GM21786 (cell line): ENCODE measurements around the gene CD19.
"Not testable (repeated sequence)": the region's sequence is repeated elsewhere in the genome, so short reads cannot be mapped to it uniquely, and the experiment has no call there.

Experiments
- ATAC-seq: cut with Tn5 transposase; IDR thresholded peaks from one replicate; pipeline ENCODE4 v1.9.1; 2021; ENCODE audit not compliant: unreplicated experiment

Gene CD19

GRCh38 chr16:28935924-28936783 lies 4.4 kb downstream of the CD19 start:
- peak; percentile 55 for ATAC-seq

DNA sequence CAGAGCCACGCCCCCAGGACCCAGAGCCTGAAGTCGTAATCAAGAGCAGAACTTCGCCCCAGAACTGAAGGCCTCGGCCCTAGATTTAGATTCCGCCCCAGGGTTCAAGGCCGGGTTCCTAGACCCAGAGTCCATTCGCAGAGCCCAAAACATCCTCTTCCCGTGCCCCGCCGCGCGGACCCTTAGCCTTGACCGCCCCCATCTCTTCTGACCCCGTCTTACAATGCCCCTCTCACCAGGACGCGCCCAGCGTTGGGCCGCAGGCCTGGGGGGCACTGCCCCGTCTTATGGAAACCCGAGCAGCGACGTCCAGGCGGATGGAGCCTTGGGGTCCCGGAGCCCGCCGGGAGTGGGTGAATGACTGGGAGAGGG lies 5.0 kb downstream of the CD19 start:
- no peak for ATAC-seq

DNA sequence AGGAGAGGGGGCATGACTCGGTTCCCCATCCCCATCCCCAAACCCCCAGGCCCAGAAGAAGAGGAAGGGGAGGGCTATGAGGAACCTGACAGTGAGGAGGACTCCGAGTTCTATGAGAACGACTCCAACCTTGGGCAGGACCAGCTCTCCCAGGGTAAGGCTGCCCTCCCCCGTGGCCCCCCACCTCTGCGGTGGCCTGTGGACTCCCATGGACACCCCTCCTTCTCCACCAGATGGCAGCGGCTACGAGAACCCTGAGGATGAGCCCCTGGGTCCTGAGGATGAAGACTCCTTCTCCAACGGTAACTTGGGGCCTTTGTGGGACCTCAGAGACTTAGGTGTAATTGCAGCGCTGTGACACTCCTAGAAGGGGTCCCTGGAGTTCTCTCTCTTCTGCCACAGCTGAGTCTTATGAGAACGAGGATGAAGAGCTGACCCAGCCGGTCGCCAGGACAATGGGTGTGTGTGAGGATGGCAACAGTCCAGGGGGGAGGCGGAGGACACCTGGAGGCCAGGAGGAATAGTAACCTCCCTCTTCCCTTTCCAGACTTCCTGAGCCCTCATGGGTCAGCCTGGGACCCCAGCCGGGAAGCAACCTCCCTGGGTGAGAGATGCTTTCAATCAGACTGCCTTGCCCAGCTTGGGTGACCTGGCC lies 5.6 kb downstream of the CD19 start:
- no peak for ATAC-seq

DNA sequence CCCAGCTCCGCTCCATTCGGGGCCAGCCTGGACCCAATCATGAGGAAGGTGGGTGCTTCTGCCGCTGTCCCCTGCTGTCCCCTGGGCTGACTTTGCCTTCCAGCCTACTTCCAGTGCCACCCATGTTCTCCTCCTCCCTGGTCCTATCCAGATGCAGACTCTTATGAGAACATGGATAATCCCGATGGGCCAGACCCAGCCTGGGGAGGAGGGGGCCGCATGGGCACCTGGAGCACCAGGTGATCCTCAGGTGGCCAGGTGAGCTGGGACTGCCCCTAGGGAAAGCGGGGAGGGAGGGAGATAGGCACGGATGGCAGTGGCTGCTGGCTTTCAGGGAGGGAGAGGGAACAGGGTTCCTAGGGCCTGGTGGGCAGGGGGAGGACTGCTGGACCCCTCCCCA lies 7.0 kb downstream of the CD19 start:
- ATAC-seq = no peak

GRCh38 chr16:28939825-28940224 lies 8.1 kb downstream of the CD19 start:
- not testable (repeated sequence) for ATAC-seq

DNA sequence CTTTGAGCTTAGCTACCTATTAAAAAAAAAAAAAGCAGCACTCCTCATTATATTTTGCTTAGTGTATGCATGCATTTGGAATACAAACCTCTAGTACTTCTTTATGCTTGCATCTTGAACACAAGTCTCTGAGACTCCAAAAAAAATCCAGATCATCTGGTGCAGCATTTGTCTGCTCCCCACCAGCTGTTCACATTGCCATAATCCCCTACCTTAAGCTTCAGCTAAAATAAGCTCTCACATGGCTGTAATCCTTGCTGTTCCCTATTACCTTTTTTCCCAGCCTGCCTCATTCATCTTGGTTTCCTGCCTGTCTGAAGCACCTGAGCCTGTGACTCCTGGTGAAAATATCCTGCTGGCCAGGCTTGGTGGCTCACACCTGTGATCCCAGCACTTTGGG lies 11.5 kb downstream of the CD19 start:
- ATAC-seq = no peak

GRCh38 chr16:28946681-28947080 lies 14.9 kb downstream of the CD19 start:
- ATAC-seq = no peak

DNA sequence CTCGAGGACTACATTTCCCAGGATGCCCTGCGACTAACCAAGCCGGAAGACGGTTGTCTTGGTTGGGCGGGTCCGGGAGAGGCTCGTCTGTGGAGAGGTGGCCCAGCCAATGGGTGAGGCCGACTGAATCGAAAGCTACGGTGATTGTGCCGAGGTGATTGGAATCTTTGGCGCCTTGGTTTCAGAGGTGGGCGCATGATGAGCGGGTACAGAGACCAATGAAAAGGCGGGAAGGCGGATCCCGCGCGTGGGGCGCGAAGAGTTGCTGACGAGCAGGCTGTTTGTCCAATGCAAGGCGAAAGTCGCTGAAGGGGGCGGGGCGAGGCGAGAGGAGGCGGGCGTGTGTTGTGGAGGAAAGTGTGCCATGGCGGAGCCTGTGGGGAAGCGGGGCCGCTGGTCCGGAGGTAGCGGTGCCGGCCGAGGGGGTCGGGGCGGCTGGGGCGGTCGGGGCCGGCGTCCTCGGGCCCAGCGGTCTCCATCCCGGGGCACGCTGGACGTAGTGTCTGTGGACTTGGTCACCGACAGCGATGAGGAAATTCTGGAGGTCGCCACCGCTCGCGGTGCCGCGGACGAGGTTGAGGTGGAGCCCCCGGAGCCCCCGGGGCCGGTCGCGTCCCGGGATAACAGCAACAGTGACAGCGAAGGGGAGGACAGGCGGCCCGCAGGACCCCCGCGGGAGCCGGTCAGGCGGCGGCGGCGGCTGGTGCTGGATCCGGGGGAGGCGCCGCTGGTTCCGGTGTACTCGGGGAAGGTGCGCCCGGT lies 19.1 kb downstream of the CD19 start, which contains the start of gene NFATC2IP:
Gene NFATC2IP (plus strand): TSS at position 290 of the 762 bp plus-strand sequence. CDS start 75 bp downstream, at position 365.
- ATAC-seq = peak; percentile 91

- ATAC-seq = no peak
Observed at GRCh38 chr16:28951410-28951943, 19.7 kb downstream of the CD19 start.

DNA sequence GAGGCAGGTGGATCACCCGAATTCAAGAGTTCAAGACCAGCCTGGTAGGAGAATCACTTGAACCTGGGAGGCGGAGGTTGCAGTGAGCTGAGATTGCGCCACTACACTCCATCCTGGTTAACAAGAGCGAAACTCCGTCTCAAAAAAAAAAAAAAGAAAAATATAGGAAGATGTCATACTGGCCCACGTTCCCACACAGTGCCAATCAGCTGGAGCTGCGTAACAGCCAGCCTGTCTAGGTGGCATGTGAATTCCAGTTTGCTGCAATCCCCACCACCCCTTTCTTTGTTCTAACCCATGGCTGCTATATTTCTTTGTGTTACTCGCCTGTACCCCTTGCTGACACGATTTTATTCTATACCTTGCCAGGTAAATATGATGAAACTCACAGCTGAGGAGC lies 26.4 kb downstream of the CD19 start:
- ATAC-seq = no peak

GRCh38 chr16:28958836-28959235 lies 27.1 kb downstream of the CD19 start:
- ATAC-seq = no peak

DNA sequence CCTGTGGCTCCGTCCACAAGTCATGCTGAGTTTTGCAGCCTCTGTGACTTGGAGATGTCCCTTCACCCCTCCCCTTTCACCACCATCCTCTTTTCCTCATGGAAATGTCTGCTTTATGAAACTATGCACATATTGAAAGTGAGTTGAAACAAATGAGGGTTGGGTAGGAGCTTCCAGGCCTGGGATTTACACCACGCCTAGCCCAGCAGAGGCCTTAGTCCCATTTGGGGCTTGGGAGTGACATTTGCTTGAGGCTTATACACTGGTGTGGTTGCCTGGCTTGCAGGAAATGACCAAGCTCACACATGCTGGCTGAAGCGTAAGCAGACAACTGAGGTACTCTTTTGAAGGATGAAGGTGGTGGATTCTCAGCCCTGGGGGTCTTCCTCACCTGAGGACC lies 32.3 kb downstream of the CD19 start:
- ATAC-seq = no peak

DNA sequence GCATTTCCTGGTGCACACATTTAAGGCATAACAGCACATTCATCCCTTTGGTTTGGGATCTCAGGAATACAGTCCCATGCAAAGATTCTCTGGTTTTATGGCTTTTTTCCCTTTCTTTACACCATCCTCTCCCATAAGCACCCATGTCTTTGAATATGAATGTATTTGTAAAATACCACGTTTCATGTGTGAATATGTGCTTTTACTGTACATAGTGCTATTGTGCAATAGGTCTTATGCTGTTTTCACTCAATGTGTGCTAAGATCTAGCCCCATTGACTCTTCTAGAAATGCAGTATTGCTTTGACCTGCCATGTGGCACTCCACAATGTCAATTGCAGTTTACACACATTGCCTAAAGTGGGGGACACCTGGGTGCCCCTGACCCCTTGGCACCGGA lies 32.7 kb downstream of the CD19 start:
- no peak for ATAC-seq

GRCh38 chr16:28967156-28967555 lies 35.4 kb downstream of the CD19 start:
- ATAC-seq = no peak

DNA sequence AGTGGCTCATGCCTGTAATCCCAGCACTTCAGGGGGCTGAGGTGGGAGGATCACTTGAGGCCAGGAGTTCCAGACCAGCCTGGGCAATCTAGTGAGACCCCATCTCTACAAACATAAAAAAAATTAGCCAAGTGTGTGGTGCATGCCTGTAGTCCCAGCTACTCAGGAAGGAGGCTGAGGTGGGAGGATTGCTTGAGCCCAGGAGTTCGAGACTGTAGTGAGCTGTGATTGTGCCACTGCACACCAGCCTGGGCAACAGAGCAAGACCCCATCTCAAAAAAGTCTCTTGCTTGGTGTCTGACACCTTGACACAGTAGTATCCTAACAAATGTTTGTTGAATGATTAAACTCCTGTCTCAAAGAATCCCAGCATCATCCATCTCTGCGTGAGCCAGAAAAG lies 37.9 kb downstream of the CD19 start:
- ATAC-seq = not testable (repeated sequence)

DNA sequence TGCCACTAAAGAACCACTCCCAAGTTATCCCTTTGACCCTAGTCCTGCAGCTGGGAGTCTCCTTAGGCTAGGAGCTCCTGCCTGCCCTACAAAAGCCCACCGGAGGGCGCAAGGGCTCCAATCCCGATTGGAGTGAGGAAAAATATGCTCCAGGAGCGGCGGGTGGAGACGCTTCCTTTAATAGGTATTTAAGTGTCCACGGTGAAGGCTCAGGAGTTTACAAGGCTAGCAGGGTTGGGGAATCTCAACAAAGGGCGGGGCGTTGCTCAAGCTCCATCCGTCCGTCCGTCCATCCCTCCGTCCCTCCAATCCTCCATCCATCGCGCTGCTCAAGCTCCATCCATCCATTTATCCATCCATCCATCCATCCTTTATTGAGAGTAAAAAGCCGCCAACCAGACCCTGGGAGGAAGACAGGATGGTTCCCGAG lies 42.3 kb downstream of the CD19 start:
- peak; percentile 11 for ATAC-seq

DNA sequence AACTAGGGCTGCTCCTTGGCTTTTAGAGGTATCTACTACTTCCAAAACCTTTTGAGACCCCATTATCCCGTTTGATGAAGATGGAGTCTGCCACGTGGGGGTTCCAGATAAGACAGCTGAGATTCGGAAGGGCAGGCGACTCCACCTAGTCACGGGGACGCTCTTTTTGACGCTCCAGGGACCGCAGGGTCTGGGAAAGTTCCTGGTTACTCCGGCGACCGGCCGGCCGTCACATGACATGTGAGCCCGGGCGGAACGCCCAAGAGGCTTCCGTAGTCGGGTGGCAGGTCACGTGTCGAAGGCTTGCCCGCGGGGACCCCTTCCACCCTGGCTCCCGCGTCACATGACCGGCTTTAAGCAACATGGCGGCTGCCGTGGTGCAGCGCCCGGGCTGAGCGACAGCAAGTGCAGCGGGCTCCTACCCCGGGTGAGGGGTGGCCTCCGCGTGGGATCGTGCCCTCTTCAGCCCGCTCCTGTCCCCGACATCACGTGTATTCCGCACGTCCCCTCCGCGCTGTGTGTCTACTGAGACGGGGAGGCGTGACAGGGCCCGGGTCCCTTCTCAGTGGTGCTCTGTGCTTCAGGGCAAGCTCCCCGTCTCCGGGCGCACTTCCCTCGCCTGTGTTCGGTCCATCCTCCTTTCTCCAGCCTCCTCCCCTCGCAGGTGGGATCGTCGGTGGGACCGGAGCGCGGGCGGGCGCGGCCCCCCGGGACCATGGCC lies 42.8 kb downstream of the CD19 start, which contains the start of gene SPNS1:
Gene SPNS1 (plus strand): TSS at position 342 of the 721 bp plus-strand sequence. CDS start 374 bp downstream, at position 716.
- ATAC-seq = peak; percentile 83

- ATAC-seq = peak; percentile 5
Observed at GRCh38 chr16:28975158-28975599, 43.4 kb downstream of the CD19 start.

DNA sequence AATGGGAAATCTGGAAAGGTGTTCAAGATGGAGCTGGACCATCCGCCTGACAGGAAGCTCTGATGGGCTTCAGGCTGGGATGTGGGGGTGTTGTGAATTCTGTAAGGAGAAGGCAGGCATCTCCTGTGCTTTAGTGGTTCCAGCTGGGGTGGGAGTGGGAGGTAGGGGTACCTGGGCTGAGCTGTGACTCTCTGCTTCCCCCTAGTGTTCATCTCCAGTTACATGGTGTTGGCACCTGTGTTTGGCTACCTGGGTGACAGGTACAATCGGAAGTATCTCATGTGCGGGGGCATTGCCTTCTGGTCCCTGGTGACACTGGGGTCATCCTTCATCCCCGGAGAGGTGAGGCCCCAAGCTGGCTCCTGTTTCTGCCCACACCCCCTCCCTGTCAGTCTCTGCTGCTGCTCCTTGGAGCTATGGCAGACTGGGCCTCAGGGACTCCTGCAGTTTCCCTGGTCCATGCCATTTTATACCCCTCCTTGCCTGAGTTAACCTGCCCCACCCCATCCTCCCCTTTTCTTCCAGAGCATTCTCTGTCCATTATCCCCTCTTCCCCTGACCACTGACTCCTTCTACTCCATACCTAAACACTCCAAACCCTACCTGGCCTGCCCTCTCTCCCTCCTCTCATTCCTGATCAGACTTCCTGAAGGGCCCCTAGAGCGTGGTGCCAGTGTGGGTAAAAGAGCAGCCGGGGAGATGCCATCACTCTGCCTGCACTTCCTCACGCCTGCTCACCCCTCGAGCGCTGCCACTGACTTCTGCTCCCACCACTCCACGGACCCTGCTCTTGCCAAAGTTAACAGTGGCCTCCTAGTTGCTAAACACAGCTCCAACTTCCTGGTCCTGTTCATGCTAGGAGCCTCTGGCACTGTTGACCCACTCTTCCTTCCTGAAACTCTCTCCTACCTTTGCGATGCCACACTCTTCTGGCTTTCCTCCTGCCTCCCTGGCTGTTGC lies 46.2 kb downstream of the CD19 start:
- no peak for ATAC-seq
